NCI-H748 (cell line): Measurements from ENCODE around the gene SLC25A11.
"Not testable (repeated sequence)": the region's sequence is repeated elsewhere in the genome, so short reads cannot be mapped to it uniquely, and the experiment has no call there.

ENCODE experiments used
- DNase-seq: peaks from one replicate; lab custom pipeline; 2025; ENCODE audit not compliant: unreplicated experiment; lab: John Stamatoyannopoulos, UW

Gene SLC25A11

DNA sequence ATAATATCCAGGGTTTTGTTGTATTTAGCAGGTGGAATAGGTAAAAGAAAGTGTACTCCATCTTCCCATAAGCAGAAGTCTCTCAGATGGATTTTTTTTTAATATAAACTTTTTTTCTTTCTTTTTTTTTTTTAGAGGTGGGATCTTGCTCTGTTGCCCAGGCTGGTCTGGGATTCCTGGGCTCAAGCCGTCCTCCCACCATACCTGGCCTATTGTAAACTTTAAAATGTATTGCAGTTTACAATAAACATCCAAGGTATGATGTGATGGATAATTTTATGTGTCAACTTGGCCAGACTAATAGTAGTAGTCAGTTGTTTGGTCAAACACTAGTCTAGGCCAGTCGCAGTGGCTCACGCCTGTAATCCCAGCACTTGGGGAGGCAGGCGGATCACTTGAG is 18.5 kb downstream of the SLC25A11 start:
- DNase-seq: no peak

DNA sequence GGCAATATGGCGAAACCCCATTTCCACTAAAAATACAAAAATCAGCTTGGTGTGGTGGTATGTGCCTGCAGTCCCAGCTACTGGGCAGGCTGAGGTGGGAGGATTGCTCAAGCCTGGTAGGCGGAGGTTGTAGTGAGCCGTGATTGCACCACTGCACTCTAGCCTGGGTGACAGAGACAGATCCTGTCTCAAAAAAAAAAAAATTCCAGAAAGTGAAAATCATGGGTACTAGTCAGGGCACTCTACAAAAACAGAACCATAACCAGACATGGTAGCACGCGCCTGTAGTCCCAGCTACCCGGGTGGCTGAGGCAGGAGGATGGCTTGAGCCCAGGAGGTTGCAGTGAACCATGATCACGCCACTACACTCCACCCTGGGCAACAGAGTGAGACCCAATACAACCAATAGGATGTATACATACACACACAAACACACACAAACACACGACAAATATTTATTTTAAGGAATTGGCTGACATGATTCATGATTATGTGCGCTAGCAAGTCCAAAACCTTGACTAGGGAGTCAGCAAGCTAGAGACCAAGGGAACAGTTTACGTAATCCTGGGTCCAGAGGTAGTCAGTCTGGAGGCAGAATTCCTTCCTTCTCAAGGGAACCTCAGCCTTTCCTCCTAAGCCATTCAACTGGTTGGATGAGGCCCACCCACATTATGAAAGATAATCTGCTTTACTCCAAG is 19.3 kb downstream of the SLC25A11 start:
- no peak for DNase-seq

- no peak for DNase-seq
These were observed 20.3 kb downstream of the SLC25A11 start for GRCh38 chr17:4919511-4920047.

GRCh38 chr17:4914551-4914950 is 25.3 kb downstream of the SLC25A11 start:
- not testable (repeated sequence) for DNase-seq

DNA sequence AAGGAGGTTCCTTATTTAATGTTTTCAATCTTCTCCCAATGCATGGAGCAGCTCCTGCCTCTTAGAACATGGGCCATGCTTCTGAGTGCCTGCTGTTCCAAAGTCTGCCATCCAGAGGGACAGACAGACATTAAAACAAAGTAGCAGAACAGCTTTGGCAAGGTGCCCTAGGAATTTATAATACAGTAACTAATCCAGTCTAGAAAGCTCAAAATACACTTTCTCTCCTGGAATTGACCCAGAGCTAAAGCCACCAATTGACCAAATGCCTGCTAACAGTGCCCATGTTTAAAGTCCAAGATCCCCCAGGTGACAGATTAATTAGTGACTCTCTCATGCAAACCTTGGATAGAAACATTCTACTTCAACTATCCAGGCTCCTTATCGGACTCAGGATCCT is 25.9 kb downstream of the SLC25A11 start:
- no peak for DNase-seq

DNA sequence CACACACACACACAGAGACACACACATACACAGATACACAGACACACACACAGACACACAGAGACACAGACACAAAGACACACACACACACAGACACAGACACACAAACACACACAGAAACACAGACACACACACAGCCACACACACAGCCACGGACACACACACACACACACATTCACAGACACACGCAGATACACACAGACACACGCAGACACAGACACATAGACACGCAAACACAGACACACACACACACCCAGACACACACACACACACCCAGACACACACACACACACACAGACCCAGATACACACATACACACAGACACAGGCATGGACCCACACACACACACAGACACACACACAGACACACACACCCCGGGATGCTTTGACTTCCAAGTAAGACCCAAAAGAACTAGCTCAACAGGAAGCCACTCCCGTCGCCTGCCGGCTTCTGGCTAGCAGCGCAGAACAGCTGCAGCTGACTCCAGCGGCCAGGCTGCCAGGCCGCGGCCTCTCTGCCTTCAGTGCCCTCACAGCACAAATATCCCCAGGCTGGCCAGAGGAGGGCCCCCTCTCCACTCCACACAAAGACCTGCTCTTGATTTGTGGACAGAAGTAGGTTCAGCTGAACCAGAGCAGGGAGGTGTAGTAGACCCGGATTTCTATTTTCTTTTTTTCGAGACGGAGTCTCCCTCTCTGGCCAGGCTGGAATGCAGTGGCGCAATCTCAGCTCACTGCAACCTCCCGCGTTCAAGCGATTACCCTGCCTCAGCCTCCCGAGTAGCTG is 30.9 kb downstream of the SLC25A11 start:
- DNase-seq: peak; percentile 88

DNA sequence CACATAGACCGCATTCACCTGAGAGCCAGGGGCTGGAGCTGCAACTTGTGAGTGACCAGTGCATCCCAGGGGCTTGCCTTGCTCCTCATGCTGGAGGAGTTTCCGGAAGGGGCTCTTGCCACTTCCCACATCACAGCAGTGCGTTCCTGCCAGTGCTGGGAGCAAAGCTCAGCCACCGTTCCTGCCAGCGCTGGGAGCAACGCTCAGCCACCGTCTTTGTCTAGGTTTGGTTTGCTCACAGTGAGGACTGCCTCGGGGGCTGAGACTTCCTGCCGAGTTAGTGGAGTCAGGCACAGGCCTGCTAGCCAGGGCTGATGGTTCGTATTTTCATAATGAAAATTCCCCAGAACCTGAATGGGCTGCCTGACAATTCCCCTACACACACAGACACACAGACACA is 31.5 kb downstream of the SLC25A11 start:
- no peak for DNase-seq

DNA sequence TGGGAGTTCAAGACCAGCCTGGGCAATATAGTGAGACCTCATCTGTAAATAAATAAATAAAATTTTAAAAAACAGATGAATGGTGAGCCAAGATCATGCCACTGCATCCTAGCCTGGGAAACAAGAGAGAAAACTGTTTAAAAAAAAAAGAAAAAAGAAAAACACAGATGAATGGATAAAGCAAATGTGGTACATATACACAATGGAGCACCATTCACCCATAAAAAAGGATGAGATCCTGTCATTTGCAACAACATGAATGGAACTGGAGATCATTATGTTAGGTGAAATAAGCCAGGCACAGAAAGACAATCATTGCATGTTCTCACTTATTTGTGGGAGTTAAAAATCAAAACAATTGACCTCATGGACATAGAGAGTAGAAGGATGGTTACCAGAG is 33.2 kb downstream of the SLC25A11 start:
- DNase-seq: not testable (repeated sequence)

GRCh38 chr17:4903051-4903818 is 36.6 kb downstream of the SLC25A11 start, which contains the start of gene CHRNE:
Gene CHRNE (minus strand): TSS chr17:4903098. CDS start chr17:4903063, 35 bp downstream.
- peak; percentile 93 for DNase-seq

DNA sequence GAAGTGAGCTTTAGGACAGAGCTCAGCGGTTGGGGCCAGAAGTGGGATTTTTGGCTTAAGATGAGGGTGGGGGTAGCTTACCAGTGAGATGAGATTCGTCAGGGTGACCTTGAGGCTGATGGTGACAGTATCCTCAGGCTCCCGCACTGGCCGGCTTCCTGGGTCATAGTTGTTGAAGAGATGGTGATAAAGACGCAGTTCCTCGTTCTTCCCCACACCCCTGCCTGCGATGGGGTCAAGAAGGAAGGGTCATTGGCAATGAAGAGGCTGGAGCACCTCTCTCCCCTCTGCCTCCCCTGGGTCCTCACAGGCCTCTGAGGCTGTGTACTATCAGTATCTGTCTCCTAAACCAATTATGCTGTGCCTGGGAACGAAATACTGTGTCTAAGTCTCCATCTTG is 37.3 kb downstream of the SLC25A11 start:
- DNase-seq: no peak

DNA sequence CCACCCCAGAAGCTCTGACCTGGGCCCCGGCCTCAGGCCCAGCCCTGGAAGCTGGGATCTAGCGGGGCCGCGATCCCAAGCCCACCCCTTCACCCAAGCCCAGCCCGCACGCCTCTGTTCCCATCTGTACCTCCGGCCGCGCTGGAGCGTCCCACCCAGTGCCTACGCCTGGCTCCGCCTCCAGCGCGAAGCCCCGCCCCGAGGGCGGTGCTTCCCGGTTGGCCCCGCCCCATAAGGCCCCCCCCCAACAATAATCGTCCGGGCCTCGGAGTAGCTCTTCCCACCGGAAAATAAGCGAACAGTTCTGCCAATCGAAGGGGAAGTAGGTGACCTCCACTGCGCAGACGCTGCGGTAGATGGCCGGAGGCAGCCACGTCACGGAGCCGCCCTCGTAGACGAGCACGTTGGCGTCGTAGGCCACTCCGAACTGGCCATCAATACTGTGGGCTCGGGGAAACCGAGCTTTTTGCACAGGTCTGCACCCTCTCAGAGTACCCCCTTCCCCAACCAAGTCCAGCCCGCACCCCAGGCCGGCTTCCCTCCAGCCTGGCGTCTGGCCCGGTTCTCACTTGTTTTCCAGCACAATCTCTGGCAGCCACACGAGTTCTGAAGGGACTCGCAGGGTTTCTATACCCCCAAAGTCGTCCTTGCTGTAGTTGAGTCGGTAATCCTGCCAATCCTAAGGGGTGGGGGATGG is 38.0 kb downstream of the SLC25A11 start:
- DNase-seq: no peak

- no peak for DNase-seq
These were observed 38.7 kb downstream of the SLC25A11 start for GRCh38 chr17:4901108-4901647.

GRCh38 chr17:4900231-4901107 is 39.4 kb downstream of the SLC25A11 start:
- no peak for DNase-seq

DNA sequence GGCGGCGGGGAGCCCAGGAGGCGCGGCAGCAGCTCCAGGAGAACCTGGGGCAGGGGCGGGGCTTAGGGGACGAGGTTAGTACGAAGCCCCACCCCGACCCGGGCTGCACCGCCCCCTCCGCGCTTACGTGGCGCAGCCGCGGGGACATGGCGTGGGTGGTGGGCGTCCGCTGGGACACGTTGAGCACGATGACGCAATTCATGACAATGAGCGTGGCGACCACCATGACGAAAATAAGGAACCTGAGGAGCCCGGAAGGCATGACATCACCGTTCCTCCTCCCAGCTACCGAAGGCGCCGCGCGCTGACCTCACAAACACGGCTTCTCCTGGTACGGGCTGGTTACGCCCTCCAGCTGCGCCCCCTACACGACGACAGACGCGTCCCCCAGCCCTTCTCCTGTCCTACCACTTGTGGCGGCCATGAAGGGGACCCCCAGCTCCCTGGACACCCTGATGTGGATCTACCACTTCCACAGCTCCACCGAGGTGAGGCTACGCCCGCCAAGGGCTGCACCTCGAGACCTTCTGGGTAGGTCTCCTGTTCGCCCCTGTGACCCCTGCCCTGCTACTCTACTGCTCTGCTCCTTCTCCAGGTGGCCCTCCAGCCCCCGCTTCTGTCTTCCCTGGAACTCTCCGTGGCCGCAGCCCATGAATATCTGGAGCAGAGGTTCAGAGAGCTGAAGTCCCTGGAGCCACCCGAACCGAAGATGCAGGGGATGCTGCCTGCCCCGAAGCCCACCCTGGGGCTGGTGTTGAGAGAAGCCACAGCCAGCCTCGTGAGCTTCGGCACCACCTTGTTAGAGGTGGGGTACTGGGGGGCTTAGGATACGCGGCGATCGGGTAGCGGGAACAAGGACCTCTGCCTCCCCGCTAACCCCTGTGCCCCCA is 40.3 kb downstream of the SLC25A11 start, which contains the start of gene C17orf107:
Gene C17orf107, plus strand, starts transcription at position 196 of the 890 bp plus-strand sequence. Its CDS starts 227 bp downstream, at position 423.
- DNase-seq: peak; percentile 81

DNA sequence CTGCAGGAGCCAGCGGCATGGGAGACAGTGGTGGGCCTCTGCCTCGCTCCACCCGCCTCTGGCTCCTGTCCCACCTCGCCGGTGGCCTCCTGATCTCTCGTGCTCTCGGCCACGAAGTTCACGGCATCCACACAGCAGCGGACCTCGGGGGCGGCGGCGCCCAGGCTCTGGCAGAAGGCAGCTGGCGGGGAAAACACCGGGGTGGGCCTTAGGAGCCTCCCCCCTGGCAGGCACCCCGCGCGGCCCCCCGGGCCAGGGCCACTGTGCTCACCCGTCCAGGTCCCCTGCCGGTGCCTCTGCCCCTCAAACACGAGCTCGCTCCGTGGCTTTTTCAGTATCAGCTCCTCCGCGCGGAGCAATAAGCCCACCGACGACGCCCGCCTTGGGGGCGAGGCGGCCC is 40.9 kb downstream of the SLC25A11 start:
- DNase-seq: no peak

DNA sequence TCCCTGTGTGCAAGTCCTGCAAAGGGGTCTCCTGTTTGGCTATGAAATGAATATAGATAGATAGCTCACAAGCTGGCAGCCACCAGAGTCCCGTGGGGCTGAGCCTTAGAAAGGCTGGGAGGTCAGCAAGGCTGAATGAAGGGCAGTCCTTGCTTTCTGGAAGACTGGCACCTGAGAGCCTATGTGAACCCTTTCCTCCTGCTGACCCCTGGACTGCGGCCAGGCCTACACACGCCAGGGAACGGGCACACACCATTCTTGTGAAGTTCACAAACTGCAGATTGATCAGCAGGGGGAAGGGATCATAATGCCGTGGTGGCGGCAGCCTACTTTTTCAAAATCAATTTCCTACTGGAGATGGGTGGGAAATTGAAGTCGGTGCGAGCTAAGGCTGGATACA is 41.5 kb downstream of the SLC25A11 start:
- DNase-seq: no peak

DNA sequence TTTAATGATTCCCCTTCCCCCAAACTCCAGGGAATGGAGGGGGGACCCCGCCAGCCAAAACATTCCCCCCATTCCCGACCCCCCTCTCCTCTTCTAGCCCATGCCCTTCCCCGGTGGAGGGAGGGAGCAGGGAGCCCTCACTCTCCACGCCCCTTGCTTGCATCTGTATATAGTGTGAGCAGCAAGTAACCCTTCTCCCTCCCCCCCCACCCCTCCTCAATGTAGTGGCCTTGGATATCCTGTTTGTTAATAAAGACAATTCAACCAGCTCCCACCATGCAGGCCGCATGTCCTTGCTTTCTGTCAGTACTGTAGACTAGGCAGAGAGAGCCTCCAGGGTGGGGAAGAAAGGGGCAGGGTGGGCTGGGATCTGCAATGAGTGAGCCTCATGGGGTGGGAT is 42.1 kb downstream of the SLC25A11 start:
- DNase-seq: no peak

- no peak for DNase-seq
These were observed 42.6 kb downstream of the SLC25A11 start for GRCh38 chr17:4897198-4897687.
